HepG2 (cell line): ENCODE data around the gene VCP. TPM values are rescaled to one million over a fixed set of nuclear protein-coding genes. Genes with fewer than 3 reads are reported as not detected.

ENCODE experiments used
- DNMT1 ChIP-seq: sonication (generic); formaldehyde crosslinking; IDR thresholded peaks from 2 replicates; pipeline ENCODE4 v1.5.1; 2020; ENCODE audit warnings: mild to moderate bottlenecking, missing genetic modification reagents
- ELF4 ChIP-seq: sonication (generic); formaldehyde crosslinking; IDR thresholded peaks from 2 replicates; pipeline ENCODE4 v1.5.0; 2020; ENCODE audit warnings: missing genetic modification reagents, mild to moderate bottlenecking, moderate library complexity, borderline replicate concordance
- GPN1 ChIP-seq: sonication (generic); formaldehyde crosslinking; IDR thresholded peaks from 2 replicates; pipeline ENCODE4 v1.5.1; 2020; ENCODE audit warnings: missing genetic modification reagents, borderline replicate concordance
- HNRNPUL1 ChIP-seq: fragments of 200-400 bp; formaldehyde crosslinking; IDR thresholded peaks from 2 replicates; pipeline ENCODE4 v1.6.1; 2017; ENCODE audit warnings: low read depth, mild to moderate bottlenecking, low read length, moderate library complexity
- HOXA7 ChIP-seq: sonication (generic); formaldehyde crosslinking; IDR thresholded peaks from 2 replicates; pipeline ENCODE4 v1.8.1; 2022; ENCODE audit warnings: mild to moderate bottlenecking, missing genetic modification reagents, moderate library complexity
- NFKB2 ChIP-seq: sonication (generic); formaldehyde crosslinking; IDR thresholded peaks from 2 replicates; pipeline ENCODE4 v1.4.0; 2020; ENCODE audit warnings: missing genetic modification reagents, borderline replicate concordance
- POLR2G ChIP-seq: fragments of 200-400 bp; formaldehyde crosslinking; IDR thresholded peaks from 2 replicates; pipeline ENCODE4 v1.6.1; 2018; ENCODE audit warnings: mild to moderate bottlenecking, low read depth, low read length, moderate library complexity
- RAD51 ChIP-seq: fragments of 450-650 bp; IDR thresholded peaks from 2 replicates; pipeline ENCODE4 v1.6.1; 2016; ENCODE audit warnings: borderline replicate concordance
- RCOR2 ChIP-seq: IDR thresholded peaks from 2 replicates; pipeline ENCODE4 v1.6.1; 2016; ENCODE audit warnings: missing biosample characterization, missing genetic modification reagents
- SIX1 ChIP-seq: sonication (generic); formaldehyde crosslinking; IDR thresholded peaks from 2 replicates; pipeline ENCODE4 v1.4.0; 2020; ENCODE audit warnings: missing genetic modification reagents, borderline replicate concordance
- SOX13 ChIP-seq, 3 experiments: fragments of 450-650 bp in 1 of 3; sonication (generic) in 1 of 3; formaldehyde crosslinking in 1 of 3; IDR thresholded peaks in 2 of 3; conservative IDR thresholded peaks in 1 of 3; 2 replicates each; pipeline versions ENCODE4 v1.5.0 to v1.6.1; 2016 to 2020; ENCODE audit warnings: antibody characterized with exemption in 1 of 3, mild to moderate bottlenecking in 1 of 3, missing compliant biosample characterization in 1 of 3, missing genetic modification reagents in 1 of 3, moderate library complexity in 1 of 3
- TBL1XR1 ChIP-seq: fragments of 150-350 bp; IDR thresholded peaks from 2 replicates; pipeline ENCODE4 v1.6.1; 2014; ENCODE audit warnings: borderline replicate concordance, low read length; ENCODE audit not compliant: partially characterized antibody
- ZBTB38 ChIP-seq: sonication (generic); formaldehyde crosslinking; IDR thresholded peaks from 2 replicates; pipeline ENCODE4 v1.5.1; 2020; ENCODE audit warnings: mild to moderate bottlenecking, missing genetic modification reagents
- ZFX ChIP-seq: sonication (generic); formaldehyde crosslinking; IDR thresholded peaks from 2 replicates; pipeline ENCODE4 v1.4.0; 2020; ENCODE audit warnings: mild to moderate bottlenecking, low read depth, missing genetic modification reagents, moderate library complexity
- ZNF136 ChIP-seq: sonication (generic); formaldehyde crosslinking; IDR thresholded peaks from 2 replicates; pipeline ENCODE4 v1.8.1; 2022; ENCODE audit warnings: low read depth, mild to moderate bottlenecking, moderate library complexity, missing genetic modification reagents
- ZNF292 ChIP-seq: sonication (generic); formaldehyde crosslinking; IDR thresholded peaks from 2 replicates; pipeline ENCODE4 v1.8.1; 2022; ENCODE audit warnings: mild to moderate bottlenecking, low read depth, missing genetic modification reagents, borderline replicate concordance
- ZNF552 ChIP-seq: sonication (generic); formaldehyde crosslinking; IDR thresholded peaks from 2 replicates; pipeline ENCODE4 v1.9.0; 2022; ENCODE audit warnings: missing genetic modification reagents, mild to moderate bottlenecking, borderline replicate concordance
- ZNF644 ChIP-seq: IDR thresholded peaks from 2 replicates; pipeline ENCODE4 v1.6.1; 2016; ENCODE audit warnings: low read depth
- ZNF660 ChIP-seq: sonication (generic); formaldehyde crosslinking; IDR thresholded peaks from 2 replicates; pipeline ENCODE4 v1.5.1; 2020; ENCODE audit warnings: mild to moderate bottlenecking, low read depth, missing genetic modification reagents, borderline replicate concordance
- polyA plus RNA-seq, 8 experiments: library from polyadenylated mRNA; depleted of rRNA in 3 of 8; stranded (reverse) in 7 of 8; unstranded in 1 of 8; fragments of >200 nt; fragmentation: Illumina TruSeq in 4 of 8; extraction: Trizol in 4 of 8; gene quantifications; 2 replicates each; pipeline versions ENCODE4 v1.2.1 to v1.2.3, GENCODE V29; 2011 to 2016; ENCODE audit warnings: low read depth in 4 of 8, missing spikeins in 1 of 8, mixed read lengths in 1 of 8; ENCODE audit not compliant: insufficient read depth in 1 of 8
- total RNA-seq, 5 experiments: library from RNA; depleted of rRNA; stranded (reverse); fragments of >200 nt; fragmentation: Illumina TruSeq; extraction: Trizol; gene quantifications; 2 replicates each; pipeline ENCODE4 v1.2.3, GENCODE V29; 2016; ENCODE audit warnings: low read depth in 1 of 5
- TF ChIP-seq, protein P1 (sequence below): sonication (generic); formaldehyde crosslinking; IDR thresholded peaks from 2 replicates; pipeline ENCODE4 v1.4.0; 2020; ENCODE audit warnings: missing genetic modification reagents, borderline replicate concordance
- TF ChIP-seq, protein P2 (sequence below): sonication (generic); formaldehyde crosslinking; IDR thresholded peaks from 2 replicates; pipeline ENCODE4 v1.5.1; 2020; ENCODE audit warnings: missing genetic modification reagents, mild to moderate bottlenecking, borderline replicate concordance
- TF ChIP-seq, protein P3 (sequence below): sonication (generic); formaldehyde crosslinking; IDR thresholded peaks from 2 replicates; pipeline ENCODE4 v1.4.0; 2020; ENCODE audit warnings: mild to moderate bottlenecking, low read depth, missing genetic modification reagents

The VCP gene
- total and polyA plus RNA-seq, 2 of the 13 experiments (the other 11 are each of a cell fraction or from before 2014, with no cell fraction given), result 143 to 391 TPM

DNA sequence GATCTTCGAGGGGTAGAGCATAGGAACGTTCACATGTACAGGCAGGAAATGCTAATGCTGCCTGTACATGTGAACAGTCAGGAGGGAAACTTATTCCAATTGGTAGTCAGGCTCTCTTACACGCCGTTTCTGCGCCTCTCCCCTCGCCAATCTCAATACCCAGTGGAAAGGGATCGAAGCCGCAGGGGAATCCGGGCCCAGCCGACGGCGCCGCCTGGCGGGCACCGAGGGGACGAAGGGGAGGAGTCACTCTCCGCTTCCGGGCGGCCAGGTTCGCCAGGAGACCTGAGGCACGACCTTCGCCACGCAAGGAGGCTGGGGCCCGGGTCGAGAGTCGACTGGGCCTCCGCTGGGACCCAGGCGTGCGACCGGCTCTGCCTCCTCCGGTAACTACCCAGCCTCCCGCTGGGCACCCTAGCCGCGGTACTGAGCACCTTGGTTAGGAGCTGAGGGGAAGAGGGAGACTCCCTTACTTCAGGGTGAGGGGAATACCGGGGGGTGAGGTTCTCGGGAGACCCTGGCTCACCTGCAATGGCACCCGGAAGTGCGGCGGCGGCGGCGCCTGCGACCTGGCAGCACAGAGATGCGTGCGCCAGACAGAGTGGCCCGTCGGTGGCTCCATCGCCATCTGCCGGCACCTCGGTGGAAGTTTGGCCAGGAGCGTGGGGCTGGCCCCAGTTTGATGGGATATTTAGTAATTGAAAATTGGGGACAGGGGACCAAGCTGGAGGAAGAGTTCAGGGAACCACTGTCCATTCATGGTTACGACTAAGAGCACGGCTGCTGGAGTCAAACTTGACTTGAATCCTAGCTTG lies 23.8 kb upstream of the VCP start, which contains the start of gene PIGO (continued):
- TF ChIP-seq ELF4 (CRISPR knock-in tag) (peak; percentile 98), POLR2G (peak; percentile 97), NFKB2 (CRISPR knock-in tag) (peak; percentile 84; the same call in 1 of the 2 replicates), GPN1 (no peak), TBL1XR1 (no peak), RCOR2 (CRISPR knock-in tag) (no peak), HOXA7 (no peak), ZBTB38 (CRISPR knock-in tag) (peak; percentile 37; the same call in 1 of the 2 replicates), DNMT1 (CRISPR knock-in tag) (no peak), SOX13 (IDR thresholded peaks at IDR 0.05) (peak; percentile 34), SOX13 (CRISPR knock-in tag; conservative IDR thresholded peaks at IDR 0.05 in 1 of 2, IDR thresholded peaks at IDR 0.05 in 1 of 2) (no peak; a peak in 2 of 4 replicates), ZNF644 (CRISPR knock-in tag) (no peak), ZNF552 (CRISPR knock-in tag) (no peak), ZNF660 (no peak), HNRNPUL1 (no peak), ZFX (CRISPR knock-in tag) (peak; percentile 100), RAD51 (no peak), ZNF136 (no peak; the same call in 1 of the 2 replicates), ZNF292 (CRISPR knock-in tag) (no peak; the same call in 1 of the 2 replicates), SIX1 (CRISPR knock-in tag) (no peak)
- TF ChIP-seq, protein P1, sequence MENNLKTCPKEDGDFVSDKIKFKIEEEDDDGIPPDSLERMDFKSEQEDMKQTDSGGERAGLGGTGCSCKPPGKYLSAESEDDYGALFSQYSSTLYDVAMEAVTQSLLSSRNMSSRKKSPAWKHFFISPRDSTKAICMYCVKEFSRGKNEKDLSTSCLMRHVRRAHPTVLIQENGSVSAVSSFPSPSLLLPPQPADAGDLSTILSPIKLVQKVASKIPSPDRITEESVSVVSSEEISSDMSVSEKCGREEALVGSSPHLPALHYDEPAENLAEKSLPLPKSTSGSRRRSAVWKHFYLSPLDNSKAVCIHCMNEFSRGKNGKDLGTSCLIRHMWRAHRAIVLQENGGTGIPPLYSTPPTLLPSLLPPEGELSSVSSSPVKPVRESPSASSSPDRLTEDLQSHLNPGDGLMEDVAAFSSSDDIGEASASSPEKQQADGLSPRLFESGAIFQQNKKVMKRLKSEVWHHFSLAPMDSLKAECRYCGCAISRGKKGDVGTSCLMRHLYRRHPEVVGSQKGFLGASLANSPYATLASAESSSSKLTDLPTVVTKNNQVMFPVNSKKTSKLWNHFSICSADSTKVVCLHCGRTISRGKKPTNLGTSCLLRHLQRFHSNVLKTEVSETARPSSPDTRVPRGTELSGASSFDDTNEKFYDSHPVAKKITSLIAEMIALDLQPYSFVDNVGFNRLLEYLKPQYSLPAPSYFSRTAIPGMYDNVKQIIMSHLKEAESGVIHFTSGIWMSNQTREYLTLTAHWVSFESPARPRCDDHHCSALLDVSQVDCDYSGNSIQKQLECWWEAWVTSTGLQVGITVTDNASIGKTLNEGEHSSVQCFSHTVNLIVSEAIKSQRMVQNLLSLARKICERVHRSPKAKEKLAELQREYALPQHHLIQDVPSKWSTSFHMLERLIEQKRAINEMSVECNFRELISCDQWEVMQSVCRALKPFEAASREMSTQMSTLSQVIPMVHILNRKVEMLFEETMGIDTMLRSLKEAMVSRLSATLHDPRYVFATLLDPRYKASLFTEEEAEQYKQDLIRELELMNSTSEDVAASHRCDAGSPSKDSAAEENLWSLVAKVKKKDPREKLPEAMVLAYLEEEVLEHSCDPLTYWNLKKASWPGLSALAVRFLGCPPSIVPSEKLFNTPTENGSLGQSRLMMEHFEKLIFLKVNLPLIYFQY (CRISPR knock-in tag), result peak; percentile 84
- TF ChIP-seq, protein P2, sequence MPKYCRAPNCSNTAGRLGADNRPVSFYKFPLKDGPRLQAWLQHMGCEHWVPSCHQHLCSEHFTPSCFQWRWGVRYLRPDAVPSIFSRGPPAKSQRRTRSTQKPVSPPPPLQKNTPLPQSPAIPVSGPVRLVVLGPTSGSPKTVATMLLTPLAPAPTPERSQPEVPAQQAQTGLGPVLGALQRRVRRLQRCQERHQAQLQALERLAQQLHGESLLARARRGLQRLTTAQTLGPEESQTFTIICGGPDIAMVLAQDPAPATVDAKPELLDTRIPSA (CRISPR knock-in tag), result no peak; the same call in 1 of the 2 replicates
- TF ChIP-seq, protein P3, sequence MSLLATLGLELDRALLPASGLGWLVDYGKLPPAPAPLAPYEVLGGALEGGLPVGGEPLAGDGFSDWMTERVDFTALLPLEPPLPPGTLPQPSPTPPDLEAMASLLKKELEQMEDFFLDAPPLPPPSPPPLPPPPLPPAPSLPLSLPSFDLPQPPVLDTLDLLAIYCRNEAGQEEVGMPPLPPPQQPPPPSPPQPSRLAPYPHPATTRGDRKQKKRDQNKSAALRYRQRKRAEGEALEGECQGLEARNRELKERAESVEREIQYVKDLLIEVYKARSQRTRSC (CRISPR knock-in tag), result peak; percentile 94
